GM23338 (cell line): ENCODE measurements around the gene OFD1. TPM values are rescaled to one million over a fixed set of nuclear protein-coding genes. Genes with fewer than 3 reads are reported as not detected.

Source experiments
- ATAC-seq: fragments of 200-7000 bp; cut with Tn5 transposase; 3 replicates; pipeline ENCODE4 v1.9.1; 2020
- DNase-seq: peaks from one replicate; pipeline ENCODE4 v3.0.0-alpha.2; 2015; ENCODE audit warnings: low spot score
- H2AFZ ChIP-seq: fragments of 200-600 bp; sonication (generic); 2 replicates; pipeline ENCODE4 v1.8.0; 2016; ENCODE audit warnings: antibody characterized with exemption, mild to moderate bottlenecking, moderate library complexity
- H3F3A ChIP-seq: fragments of 200-600 bp; sonication (generic); replicated peaks from 2 replicates; pipeline ENCODE4 v1.8.0; 2017; ENCODE audit warnings: antibody characterized with exemption, mixed run types, low read depth
- H3K27ac ChIP-seq: fragments of 200-600 bp; sonication (generic); 2 replicates; pipeline ENCODE4 v1.6.1; 2016; ENCODE audit warnings: low read depth
- H3K27me3 ChIP-seq: fragments of 200-600 bp; sonication (generic); 2 replicates; pipeline ENCODE4 v1.8.0; 2016; ENCODE audit warnings: mild to moderate bottlenecking, mixed run types, moderate library complexity; ENCODE audit not compliant: insufficient read depth
- H3K36me3 ChIP-seq: fragments of 200-600 bp; sonication (generic); 2 replicates; pipeline ENCODE4 v1.8.0; 2016; ENCODE audit warnings: mild to moderate bottlenecking; ENCODE audit not compliant: insufficient read depth
- H3K4me1 ChIP-seq: fragments of 200-600 bp; sonication (generic); 2 replicates; pipeline ENCODE4 v1.8.0; 2016; ENCODE audit warnings: mild to moderate bottlenecking, moderate library complexity; ENCODE audit not compliant: insufficient read depth
- H3K4me2 ChIP-seq: fragments of 200-600 bp; sonication (generic); 2 replicates; pipeline ENCODE4 v1.7.1; 2017; ENCODE audit warnings: mixed run types
- H3K4me3 ChIP-seq: fragments of 200-600 bp; sonication (generic); 2 replicates; pipeline ENCODE4 v1.6.1; 2016; ENCODE audit warnings: mixed run types
- H3K79me2 ChIP-seq: fragments of 200-600 bp; sonication (generic); replicated peaks from 2 replicates; pipeline ENCODE4 v1.8.0; 2017; ENCODE audit warnings: mild to moderate bottlenecking; ENCODE audit not compliant: insufficient read depth
- H3K9me2 ChIP-seq: fragments of 200-600 bp; sonication (generic); 2 replicates; pipeline ENCODE4 v1.8.0; 2017; ENCODE audit not compliant: insufficient read depth
- H4K20me1 ChIP-seq: fragments of 200-600 bp; sonication (generic); replicated peaks from 2 replicates; pipeline ENCODE4 v1.8.0; 2017; ENCODE audit warnings: mild to moderate bottlenecking; ENCODE audit not compliant: insufficient read depth
- H3K27ac Mint-ChIP-seq: 2 replicates; pipeline ENCODE4 v1.8.0; 2020; ENCODE audit warnings: inconsistent platforms, mild to moderate bottlenecking, moderate library complexity, mixed read lengths
- H3K27me3 Mint-ChIP-seq: 3 replicates; pipeline ENCODE4 v1.8.0; 2022; ENCODE audit warnings: low read depth, mild to moderate bottlenecking, moderate library complexity, mixed read lengths, inconsistent platforms; ENCODE audit not compliant: insufficient read depth, poor library complexity
- H3K36me3 Mint-ChIP-seq: 3 replicates; pipeline ENCODE4 v1.8.0; 2021; ENCODE audit warnings: low read depth, mild to moderate bottlenecking, inconsistent platforms, moderate library complexity, mixed read lengths
- H3K4me1 Mint-ChIP-seq: 3 replicates; pipeline ENCODE4 v1.8.0; 2020; ENCODE audit warnings: mild to moderate bottlenecking, inconsistent platforms, mixed read lengths
- H3K4me3 Mint-ChIP-seq: 3 replicates; pipeline ENCODE4 v1.8.0; 2021; ENCODE audit warnings: moderate library complexity, mild to moderate bottlenecking, inconsistent platforms, mixed read lengths
- H3K9me3 Mint-ChIP-seq: 3 replicates; pipeline ENCODE4 v1.8.0; 2020; ENCODE audit warnings: moderate library complexity, mild to moderate bottlenecking, inconsistent platforms, mixed read lengths
- CREB1 ChIP-seq: fragments of 250-450 bp; sonication (Bioruptor Pico); IDR thresholded peaks from 2 replicates; pipeline ENCODE4 v1.5.0; 2020; ENCODE audit warnings: low read depth, mild to moderate bottlenecking, moderate library complexity
- EZH2 ChIP-seq: fragments of 200-600 bp; sonication (generic); IDR thresholded peaks from one replicate; pipeline ENCODE4 v1.8.0; 2017; ENCODE audit warnings: antibody characterized with exemption, mild to moderate bottlenecking, low read depth; ENCODE audit not compliant: unreplicated experiment
- JUNB ChIP-seq: IDR thresholded peaks from one replicate; pipeline ENCODE4 v1.6.1; 2016; ENCODE audit warnings: antibody characterized with exemption; ENCODE audit not compliant: unreplicated experiment
- NANOG ChIP-seq: IDR thresholded peaks from 2 replicates; pipeline ENCODE4 v1.6.1; 2016; ENCODE audit warnings: antibody characterized with exemption, borderline replicate concordance
- STAT1 ChIP-seq: IDR thresholded peaks from one replicate; pipeline ENCODE4 v1.6.1; 2016; ENCODE audit warnings: antibody characterized with exemption; ENCODE audit not compliant: unreplicated experiment
- ZNF114 ChIP-seq: fragments of 250-450 bp; sonication (Bioruptor Pico); IDR thresholded peaks from 2 replicates; pipeline ENCODE4 v1.5.0; 2020; ENCODE audit warnings: mild to moderate bottlenecking, moderate library complexity
- polyA plus RNA-seq: library from polyadenylated mRNA; unstranded; fragments of >200 nt; fragmentation: Nextera tagmentation; extraction: Ambion mirVana; gene quantifications from 2 replicates; pipeline ENCODE4 v1.2.1, GENCODE V29; 2016
- total RNA-seq: library from RNA; depleted of rRNA; stranded (reverse); fragments of >200 nt; shearing (Covaris generic); gene quantifications from 2 replicates; pipeline ENCODE4 v1.2.3, GENCODE V29; 2014
- TF ChIP-seq, protein P1 (sequence below): fragments of 250-450 bp; sonication (Bioruptor Pico); IDR thresholded peaks from 2 replicates; pipeline ENCODE4 v1.5.0; 2020; ENCODE audit warnings: mild to moderate bottlenecking, moderate library complexity
- TF ChIP-seq, protein P2 (sequence below): IDR thresholded peaks from 2 replicates; pipeline ENCODE4 v1.6.1; 2016; ENCODE audit warnings: antibody characterized with exemption

OFD1 gene
- total and polyA plus RNA-seq, 2 experiments from 2014 or later: 21.2 to 55.0 TPM

DNA sequence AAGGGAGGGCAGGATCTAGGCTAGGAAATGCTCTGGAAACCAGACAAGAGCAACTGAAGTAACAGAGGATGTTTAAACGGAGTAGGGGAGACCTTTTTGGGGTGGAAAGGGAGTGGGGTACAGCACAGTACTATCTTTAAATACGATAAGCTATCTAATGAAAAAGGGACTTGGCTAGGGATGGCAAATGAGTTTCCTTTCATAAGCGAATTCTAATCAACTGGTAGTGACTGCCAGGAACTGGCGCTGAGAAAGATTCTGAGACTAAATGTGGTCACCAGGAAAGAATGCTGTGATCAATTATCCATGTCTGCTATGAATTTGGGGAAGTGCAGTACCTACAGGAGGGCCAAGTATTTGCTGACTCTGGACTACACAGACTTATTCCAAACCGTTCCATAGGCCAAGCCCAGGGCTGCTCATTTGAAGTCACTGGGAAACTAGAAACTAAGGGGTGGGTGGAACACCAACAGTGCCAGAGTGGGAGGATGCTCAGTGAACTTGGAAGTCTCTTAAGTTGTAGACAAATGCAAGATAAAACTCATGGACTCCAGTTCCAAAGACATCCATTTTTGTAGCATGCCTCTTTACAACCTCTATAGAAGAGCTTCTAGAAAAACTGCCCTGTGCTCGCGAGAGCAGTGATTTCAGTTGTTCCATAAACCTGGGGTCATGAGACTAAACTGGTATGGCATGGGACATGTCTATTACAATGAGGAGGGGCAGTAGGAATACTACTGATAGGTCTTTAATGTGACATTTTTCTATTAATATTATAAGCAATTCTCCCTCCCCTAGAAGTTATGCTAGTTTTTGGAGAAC lies 2.1 kb upstream of the OFD1 start (continued):
- TF ChIP-seq, protein P1, sequence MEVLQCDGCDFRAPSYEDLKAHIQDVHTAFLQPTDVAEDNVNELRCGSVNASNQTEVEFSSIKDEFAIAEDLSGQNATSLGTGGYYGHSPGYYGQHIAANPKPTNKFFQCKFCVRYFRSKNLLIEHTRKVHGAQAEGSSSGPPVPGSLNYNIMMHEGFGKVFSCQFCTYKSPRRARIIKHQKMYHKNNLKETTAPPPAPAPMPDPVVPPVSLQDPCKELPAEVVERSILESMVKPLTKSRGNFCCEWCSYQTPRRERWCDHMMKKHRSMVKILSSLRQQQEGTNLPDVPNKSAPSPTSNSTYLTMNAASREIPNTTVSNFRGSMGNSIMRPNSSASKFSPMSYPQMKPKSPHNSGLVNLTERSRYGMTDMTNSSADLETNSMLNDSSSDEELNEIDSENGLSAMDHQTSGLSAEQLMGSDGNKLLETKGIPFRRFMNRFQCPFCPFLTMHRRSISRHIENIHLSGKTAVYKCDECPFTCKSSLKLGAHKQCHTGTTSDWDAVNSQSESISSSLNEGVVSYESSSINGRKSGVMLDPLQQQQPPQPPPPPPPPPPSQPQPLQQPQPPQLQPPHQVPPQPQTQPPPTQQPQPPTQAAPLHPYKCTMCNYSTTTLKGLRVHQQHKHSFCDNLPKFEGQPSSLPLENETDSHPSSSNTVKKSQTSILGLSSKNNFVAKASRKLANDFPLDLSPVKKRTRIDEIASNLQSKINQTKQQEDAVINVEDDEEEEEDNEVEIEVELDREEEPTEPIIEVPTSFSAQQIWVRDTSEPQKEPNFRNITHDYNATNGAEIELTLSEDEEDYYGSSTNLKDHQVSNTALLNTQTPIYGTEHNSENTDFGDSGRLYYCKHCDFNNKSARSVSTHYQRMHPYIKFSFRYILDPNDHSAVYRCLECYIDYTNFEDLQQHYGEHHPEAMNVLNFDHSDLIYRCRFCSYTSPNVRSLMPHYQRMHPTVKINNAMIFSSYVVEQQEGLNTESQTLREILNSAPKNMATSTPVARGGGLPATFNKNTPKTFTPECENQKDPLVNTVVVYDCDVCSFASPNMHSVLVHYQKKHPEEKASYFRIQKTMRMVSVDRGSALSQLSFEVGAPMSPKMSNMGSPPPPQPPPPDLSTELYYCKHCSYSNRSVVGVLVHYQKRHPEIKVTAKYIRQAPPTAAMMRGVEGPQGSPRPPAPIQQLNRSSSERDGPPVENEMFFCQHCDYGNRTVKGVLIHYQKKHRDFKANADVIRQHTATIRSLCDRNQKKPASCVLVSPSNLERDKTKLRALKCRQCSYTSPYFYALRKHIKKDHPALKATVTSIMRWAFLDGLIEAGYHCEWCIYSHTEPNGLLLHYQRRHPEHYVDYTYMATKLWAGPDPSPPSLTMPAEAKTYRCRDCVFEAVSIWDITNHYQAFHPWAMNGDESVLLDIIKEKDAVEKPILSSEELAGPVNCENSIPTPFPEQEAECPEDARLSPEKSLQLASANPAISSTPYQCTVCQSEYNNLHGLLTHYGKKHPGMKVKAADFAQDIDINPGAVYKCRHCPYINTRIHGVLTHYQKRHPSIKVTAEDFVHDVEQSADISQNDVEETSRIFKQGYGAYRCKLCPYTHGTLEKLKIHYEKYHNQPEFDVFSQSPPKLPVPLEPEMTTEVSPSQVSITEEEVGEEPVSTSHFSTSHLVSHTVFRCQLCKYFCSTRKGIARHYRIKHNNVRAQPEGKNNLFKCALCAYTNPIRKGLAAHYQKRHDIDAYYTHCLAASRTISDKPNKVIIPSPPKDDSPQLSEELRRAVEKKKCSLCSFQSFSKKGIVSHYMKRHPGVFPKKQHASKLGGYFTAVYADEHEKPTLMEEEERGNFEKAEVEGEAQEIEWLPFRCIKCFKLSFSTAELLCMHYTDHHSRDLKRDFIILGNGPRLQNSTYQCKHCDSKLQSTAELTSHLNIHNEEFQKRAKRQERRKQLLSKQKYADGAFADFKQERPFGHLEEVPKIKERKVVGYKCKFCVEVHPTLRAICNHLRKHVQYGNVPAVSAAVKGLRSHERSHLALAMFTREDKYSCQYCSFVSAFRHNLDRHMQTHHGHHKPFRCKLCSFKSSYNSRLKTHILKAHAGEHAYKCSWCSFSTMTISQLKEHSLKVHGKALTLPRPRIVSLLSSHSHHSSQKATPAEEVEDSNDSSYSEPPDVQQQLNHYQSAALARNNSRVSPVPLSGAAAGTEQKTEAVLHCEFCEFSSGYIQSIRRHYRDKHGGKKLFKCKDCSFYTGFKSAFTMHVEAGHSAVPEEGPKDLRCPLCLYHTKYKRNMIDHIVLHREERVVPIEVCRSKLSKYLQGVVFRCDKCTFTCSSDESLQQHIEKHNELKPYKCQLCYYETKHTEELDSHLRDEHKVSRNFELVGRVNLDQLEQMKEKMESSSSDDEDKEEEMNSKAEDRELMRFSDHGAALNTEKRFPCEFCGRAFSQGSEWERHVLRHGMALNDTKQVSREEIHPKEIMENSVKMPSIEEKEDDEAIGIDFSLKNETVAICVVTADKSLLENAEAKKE (CRISPR knock-in tag): no peak
- TF ChIP-seq, protein P2, sequence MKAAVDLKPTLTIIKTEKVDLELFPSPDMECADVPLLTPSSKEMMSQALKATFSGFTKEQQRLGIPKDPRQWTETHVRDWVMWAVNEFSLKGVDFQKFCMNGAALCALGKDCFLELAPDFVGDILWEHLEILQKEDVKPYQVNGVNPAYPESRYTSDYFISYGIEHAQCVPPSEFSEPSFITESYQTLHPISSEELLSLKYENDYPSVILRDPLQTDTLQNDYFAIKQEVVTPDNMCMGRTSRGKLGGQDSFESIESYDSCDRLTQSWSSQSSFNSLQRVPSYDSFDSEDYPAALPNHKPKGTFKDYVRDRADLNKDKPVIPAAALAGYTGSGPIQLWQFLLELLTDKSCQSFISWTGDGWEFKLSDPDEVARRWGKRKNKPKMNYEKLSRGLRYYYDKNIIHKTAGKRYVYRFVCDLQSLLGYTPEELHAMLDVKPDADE: no peak
- no peak for TF ChIP-seq STAT1
- TF ChIP-seq NANOG: no peak
- TF ChIP-seq CREB1 (CRISPR knock-in tag): no peak
- TF ChIP-seq EZH2: no peak

DNA sequence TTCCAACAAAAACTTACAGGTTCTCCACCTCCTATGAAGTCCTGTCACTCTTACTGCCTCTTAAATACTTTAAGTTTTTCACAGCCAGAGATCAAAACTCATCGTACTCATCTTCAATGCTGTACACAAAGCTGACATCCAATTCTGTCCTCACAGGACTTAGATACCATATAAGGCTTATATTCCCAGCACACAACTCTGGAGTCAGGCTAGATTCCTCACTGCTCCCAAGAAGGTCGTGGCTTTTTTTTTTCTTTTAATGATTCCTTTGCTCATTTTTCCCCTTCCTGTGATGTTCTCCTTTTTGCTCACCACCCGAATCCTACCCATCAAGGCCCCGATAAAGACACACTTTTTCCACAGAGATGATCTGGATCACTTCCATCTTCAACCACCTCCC lies 1.0 kb upstream of the OFD1 start:
- Histone ChIP-seq H3K4me3 (peak overlapping the region; percentile 82), H3K27me3 (no peaks in the 10 kb centered on the region), H3K79me2 (peaks cover 67% of the 10 kb centered on the region), H3K36me3 (peaks cover 5% of the 10 kb centered on the region; the same call in 1 of the 2 replicates), H3K9me2 (no peaks in the 10 kb centered on the region), H3F3A (no peaks in the 10 kb centered on the region), H3K4me2 (peak overlapping the region; percentile 94), H3K27ac (no peak overlapping the region; the same call in 1 of the 2 replicates), H2AFZ (no peak overlapping the region), H3K4me1 (peaks cover 5% of the 10 kb centered on the region), H4K20me1 (no peaks in the 10 kb centered on the region)
- DNase-seq (no peak), ATAC-seq (no peak)
- Mint-ChIP-seq H3K27me3 (no peaks in the 10 kb centered on the region), H3K9me3 (no peaks in the 10 kb centered on the region), H3K4me3 (peak overlapping the region; percentile 92), H3K36me3 (peaks cover 46% of the 10 kb centered on the region), H3K4me1 (peaks cover 12% of the 10 kb centered on the region), H3K27ac (peak overlapping the region; percentile 98)
- no peak for TF ChIP-seq EZH2
- no peak for TF ChIP-seq JUNB
- no peak for TF ChIP-seq NANOG
- TF ChIP-seq CREB1 (CRISPR knock-in tag): no peak
- no peak for TF ChIP-seq ZNF114
